GM19324 (cell line): ENCODE data around the gene CTXND1.
"Not testable (repeated sequence)": the region's sequence is repeated elsewhere in the genome, so short reads cannot be mapped to it uniquely, and the experiment has no call there.

Source experiments
- ATAC-seq: cut with Tn5 transposase; IDR thresholded peaks from one replicate; pipeline ENCODE4 v1.9.1; 2021; ENCODE audit warnings: mild to moderate bottlenecking, moderate library complexity; ENCODE audit not compliant: unreplicated experiment, low FRiP score

CTXND1 gene

GRCh38 chr15:80252121-80252518 lies at the start of gene CTXND1:
Gene CTXND1 (minus strand): TSS chr15:80252213. CDS start chr15:80201949, 50,264 bp downstream.
- no peak for ATAC-seq

GRCh38 chr15:80301472-80301871 lies 49.5 kb upstream of the CTXND1 start:
- no peak for ATAC-seq

GRCh38 chr15:80295777-80296176 lies 43.8 kb upstream of the CTXND1 start:
- not testable (repeated sequence) for ATAC-seq

- no peak for ATAC-seq
Measured at GRCh38 chr15:80292079-80292478, 40.1 kb upstream of the CTXND1 start.

- ATAC-seq, result not testable (repeated sequence)
Measured at GRCh38 chr15:80290891-80291290, 38.9 kb upstream of the CTXND1 start.

- ATAC-seq, result no peak
Measured at GRCh38 chr15:80289528-80290495, 37.8 kb upstream of the CTXND1 start.

- no peak for ATAC-seq
Measured at GRCh38 chr15:80288131-80288530, 36.1 kb upstream of the CTXND1 start.

- no peak for ATAC-seq
Measured at GRCh38 chr15:80286055-80286454, 34.0 kb upstream of the CTXND1 start.

- ATAC-seq, result no peak
Measured at GRCh38 chr15:80285379-80285778, 33.4 kb upstream of the CTXND1 start.

GRCh38 chr15:80283531-80283930 lies 31.5 kb upstream of the CTXND1 start:
- ATAC-seq, result no peak

GRCh38 chr15:80277147-80277546 lies 25.1 kb upstream of the CTXND1 start:
- ATAC-seq, result no peak

GRCh38 chr15:80275961-80276360 lies 23.9 kb upstream of the CTXND1 start:
- no peak for ATAC-seq

- no peak for ATAC-seq
Measured at GRCh38 chr15:80274996-80275395, 23.0 kb upstream of the CTXND1 start.

- ATAC-seq, result no peak
Measured at GRCh38 chr15:80274554-80274953, 22.5 kb upstream of the CTXND1 start.

GRCh38 chr15:80272987-80273386 lies 21.0 kb upstream of the CTXND1 start:
- ATAC-seq, result no peak

GRCh38 chr15:80270472-80270871 lies 18.5 kb upstream of the CTXND1 start:
- ATAC-seq, result no peak

GRCh38 chr15:80268101-80268500 lies 16.1 kb upstream of the CTXND1 start:
- ATAC-seq, result no peak

GRCh38 chr15:80267658-80268057 lies 15.6 kb upstream of the CTXND1 start:
- ATAC-seq, result no peak

GRCh38 chr15:80266745-80267144 lies 14.7 kb upstream of the CTXND1 start:
- no peak for ATAC-seq

GRCh38 chr15:80266113-80266512 lies 14.1 kb upstream of the CTXND1 start:
- no peak for ATAC-seq

GRCh38 chr15:80265021-80265420 lies 13.0 kb upstream of the CTXND1 start:
- no peak for ATAC-seq

- ATAC-seq, result no peak
Measured at GRCh38 chr15:80264031-80264430, 12.0 kb upstream of the CTXND1 start.
